Tibial nerve (tissue), 4 donors: ENCODE results near the gene RNF141. TPM values are rescaled to one million over a fixed set of nuclear protein-coding genes. Genes with fewer than 3 reads are reported as not detected.

ENCODE experiments used
- DNase-seq, 2 donors: peaks; one replicate each; pipeline ENCODE4 v3.0.0-alpha.2; 2019; ENCODE audit warnings: low spot score in 2 of 2
- H3K27ac ChIP-seq, 4 donors: fragments of 200-600 bp; sonication (generic) in 3 of 4; one replicate each; pipeline ENCODE4 v1.5.1; 2017 to 2019; ENCODE audit warnings: mild to moderate bottlenecking in 1 of 4
- H3K27me3 ChIP-seq, 2 donors: fragments of 200-600 bp; sonication (generic) in 1 of 2; one replicate each; pipeline versions ENCODE4 v1.5.1 to v1.6.0; 2017 to 2019
- H3K36me3 ChIP-seq, 3 donors: fragments of 200-600 bp; sonication (generic); one replicate each; pipeline ENCODE4 v1.5.1; 2018 to 2019
- H3K4me1 ChIP-seq, 4 donors: fragments of 200-600 bp; sonication (generic) in 3 of 4; one replicate each; pipeline ENCODE4 v1.5.1; 2017 to 2019
- H3K4me3 ChIP-seq, 4 donors: fragments of 200-600 bp; sonication (generic) in 3 of 4; one replicate each; pipeline ENCODE4 v1.5.1; 2017 to 2019; ENCODE audit warnings: mild to moderate bottlenecking in 1 of 4, moderate library complexity in 1 of 4
- H3K9me3 ChIP-seq, 4 donors: fragments of 200-600 bp; sonication (generic) in 3 of 4; one replicate each; pipeline ENCODE4 v1.5.1; 2017 to 2019
- CTCF ChIP-seq, 5 experiments: fragments of 200-600 bp in 3 of 5; fragments of 450-650 bp in 2 of 5; sonication (generic) in 3 of 5; IDR thresholded peaks; one replicate each; pipeline ENCODE4 v1.5.1; 2016 to 2019; ENCODE audit warnings: antibody characterized with exemption in 5 of 5, mild to moderate bottlenecking in 3 of 5, moderate library complexity in 2 of 5
- EP300 ChIP-seq, 2 donors: sonication (generic); formaldehyde crosslinking; IDR thresholded peaks; one replicate each; pipeline ENCODE4 v1.6.1; 2017; ENCODE audit warnings: antibody characterized with exemption in 2 of 2, mild to moderate bottlenecking in 1 of 2
- POLR2A ChIP-seq, 2 donors: fragments of 450-650 bp; IDR thresholded peaks; one replicate each; pipeline ENCODE4 v1.6.1; 2017; ENCODE audit warnings: antibody characterized with exemption in 2 of 2, mild to moderate bottlenecking in 2 of 2, moderate library complexity in 2 of 2
- WGBS, 2 donors: methylation state at CpG; one replicate each; pipeline ENCODE4 v1.1.5; 2018; 5-methylcytosine and 5-hydroxymethylcytosine counted together
- total RNA-seq, 4 donors: library from RNA; depleted of rRNA; stranded (reverse); fragments of >200 nt; gene quantifications; one replicate each; pipeline ENCODE4 v1.1.0, GENCODE V29; 2016

Gene RNF141
- total RNA-seq, 4 donors from 2014 or later: 27.6 to 49.2 (median 40.5) TPM

GRCh38 chr11:10567446-10567845, 26.5 kb upstream of the RNF141 start:
- Histone ChIP-seq H3K9me3 (no peaks in the 10 kb centered on the region), H3K36me3 (no peaks in the 10 kb centered on the region), H3K27ac (peak overlapping the region in 2 of 4 donors; percentile 65 to 70), H3K4me1 (peaks cover 0 to 11% (median 0%) of the 10 kb centered on the region in 4 donors), H3K27me3 (no peaks in the 10 kb centered on the region), H3K4me3 (peak overlapping the region in 2 of 4 donors; percentile 12 to 35)
- 70 to 83% methylated on average over 2 of the region's 2 CpGs for WGBS, 2 donors
- DNase-seq: no peak
- TF ChIP-seq CTCF (IDR thresholded peaks at IDR 0.05) (no peak), EP300 (IDR thresholded peaks at IDR 0.05) (no peak), POLR2A (IDR thresholded peaks at IDR 0.05) (no peak)

GRCh38 chr11:10566257-10566957, 25.4 kb upstream of the RNF141 start:
- no peaks in the 10 kb centered on the region for H3K27me3 ChIP-seq
- peaks cover 0 to 11% (median 0%) of the 10 kb centered on the region in 4 donors for H3K4me1 ChIP-seq
- peak overlapping the region in 2 of 4 donors; percentile 13 to 47 for H3K27ac ChIP-seq
- H3K36me3 ChIP-seq: no peaks in the 10 kb centered on the region
- WGBS, 2 donors: 81 to 82% methylated on average over 6 of the region's 6 CpGs
- H3K9me3 ChIP-seq: no peaks in the 10 kb centered on the region
- DNase-seq: no peak
- no peak for TF ChIP-seq POLR2A (IDR thresholded peaks at IDR 0.05)
- TF ChIP-seq EP300 (IDR thresholded peaks at IDR 0.05): no peak
- TF ChIP-seq CTCF (IDR thresholded peaks at IDR 0.05): no peak
- peak overlapping the region in 1 of 4 donors; percentile 35 for H3K4me3 ChIP-seq

GRCh38 chr11:10565493-10565892, 24.5 kb upstream of the RNF141 start:
- DNase-seq: no peak
- Histone ChIP-seq H3K4me1 (peaks cover 0 to 11% (median 0%) of the 10 kb centered on the region in 4 donors), H3K36me3 (no peaks in the 10 kb centered on the region), H3K27me3 (no peaks in the 10 kb centered on the region), H3K27ac (peak overlapping the region in 1 of 4 donors; percentile 47), H3K4me3 (peak overlapping the region in 1 of 4 donors; percentile 35), H3K9me3 (no peaks in the 10 kb centered on the region)
- TF ChIP-seq CTCF (IDR thresholded peaks at IDR 0.05) (no peak), POLR2A (IDR thresholded peaks at IDR 0.05) (no peak), EP300 (IDR thresholded peaks at IDR 0.05) (no peak)
- 95 to 96% methylated on average over 4 of the region's 4 CpGs for WGBS, 2 donors

GRCh38 chr11:10564696-10565318, 23.8 kb upstream of the RNF141 start:
- 76 to 79% methylated on average over 1 of the region's 1 CpG for WGBS, 2 donors
- Histone ChIP-seq H3K36me3 (no peaks in the 10 kb centered on the region), H3K27me3 (no peaks in the 10 kb centered on the region), H3K4me1 (peaks cover 0 to 8% (median 0%) of the 10 kb centered on the region in 4 donors), H3K4me3 (peak overlapping the region in 1 of 4 donors; percentile 35), H3K9me3 (no peaks in the 10 kb centered on the region), H3K27ac (no peak overlapping the region)
- TF ChIP-seq POLR2A (IDR thresholded peaks at IDR 0.05) (no peak), CTCF (IDR thresholded peaks at IDR 0.05) (peak in 3 of 5 experiments; percentile 6 to 40 (median 35))
- no peak for DNase-seq

GRCh38 chr11:10564030-10564429, 23.0 kb upstream of the RNF141 start:
- DNase-seq: no peak
- Histone ChIP-seq H3K27me3 (no peaks in the 10 kb centered on the region), H3K9me3 (no peaks in the 10 kb centered on the region), H3K27ac (no peak overlapping the region), H3K4me3 (peak overlapping the region in 1 of 4 donors; percentile 35), H3K4me1 (peaks cover 0 to 4% (median 0%) of the 10 kb centered on the region in 4 donors), H3K36me3 (no peaks in the 10 kb centered on the region)
- TF ChIP-seq CTCF (IDR thresholded peaks at IDR 0.05) (no peak), EP300 (IDR thresholded peaks at IDR 0.05) (no peak), POLR2A (IDR thresholded peaks at IDR 0.05) (no peak)
- 79 to 88% methylated on average over 3 of the region's 3 CpGs for WGBS, 2 donors
